HEK293 (cell line): ENCODE data around the gene TRAPPC10.

ENCODE experiments used
- TF ChIP-seq, protein P1 (sequence below): fragments of 450-650 bp; formaldehyde crosslinking; IDR thresholded peaks from 2 replicates; pipeline ENCODE4 v1.5.1; 2016; ENCODE audit warnings: missing biosample characterization, missing genetic modification characterization, low read depth
- TF ChIP-seq, protein P2 (sequence below): fragments of 450-650 bp; formaldehyde crosslinking; IDR thresholded peaks from 2 replicates; pipeline ENCODE4 v1.5.1; 2017; ENCODE audit warnings: missing biosample characterization, missing genetic modification characterization

DNA sequence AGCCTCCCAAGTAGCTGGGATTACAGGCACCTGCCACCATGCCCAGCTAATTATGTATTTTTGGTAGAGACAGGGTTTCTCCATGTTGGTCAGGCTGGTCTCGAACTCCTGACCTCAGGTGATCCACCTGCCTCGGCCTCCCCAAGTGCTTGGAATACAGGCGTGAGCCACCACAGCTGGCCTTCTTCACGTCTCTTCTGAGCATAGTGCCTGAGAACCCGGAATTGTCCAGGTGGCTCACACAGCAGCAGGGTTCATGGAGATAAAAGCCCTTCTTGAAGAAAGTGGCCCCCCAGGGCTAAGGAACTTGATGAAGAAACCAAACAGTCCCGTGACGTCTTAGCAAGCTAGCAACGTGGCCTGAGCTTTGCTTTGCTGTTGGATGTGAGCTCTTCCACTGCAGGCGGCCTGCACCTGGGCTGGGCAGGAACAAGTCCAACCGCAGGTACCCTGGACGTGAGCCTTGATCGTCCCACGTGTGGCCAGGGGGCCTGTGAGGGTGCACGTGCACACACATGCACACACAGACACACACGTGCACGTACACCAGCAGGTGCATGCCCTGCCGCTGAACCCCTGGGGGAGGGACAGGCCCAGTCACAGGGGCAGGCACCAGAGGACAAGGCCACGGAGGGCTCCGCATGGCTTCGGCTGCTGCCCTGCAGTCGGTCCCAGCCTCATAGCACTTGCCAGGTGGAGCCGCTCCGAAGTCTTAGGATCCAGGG, 23.4 kb upstream of the TRAPPC10 start:
- TF ChIP-seq, protein P1, sequence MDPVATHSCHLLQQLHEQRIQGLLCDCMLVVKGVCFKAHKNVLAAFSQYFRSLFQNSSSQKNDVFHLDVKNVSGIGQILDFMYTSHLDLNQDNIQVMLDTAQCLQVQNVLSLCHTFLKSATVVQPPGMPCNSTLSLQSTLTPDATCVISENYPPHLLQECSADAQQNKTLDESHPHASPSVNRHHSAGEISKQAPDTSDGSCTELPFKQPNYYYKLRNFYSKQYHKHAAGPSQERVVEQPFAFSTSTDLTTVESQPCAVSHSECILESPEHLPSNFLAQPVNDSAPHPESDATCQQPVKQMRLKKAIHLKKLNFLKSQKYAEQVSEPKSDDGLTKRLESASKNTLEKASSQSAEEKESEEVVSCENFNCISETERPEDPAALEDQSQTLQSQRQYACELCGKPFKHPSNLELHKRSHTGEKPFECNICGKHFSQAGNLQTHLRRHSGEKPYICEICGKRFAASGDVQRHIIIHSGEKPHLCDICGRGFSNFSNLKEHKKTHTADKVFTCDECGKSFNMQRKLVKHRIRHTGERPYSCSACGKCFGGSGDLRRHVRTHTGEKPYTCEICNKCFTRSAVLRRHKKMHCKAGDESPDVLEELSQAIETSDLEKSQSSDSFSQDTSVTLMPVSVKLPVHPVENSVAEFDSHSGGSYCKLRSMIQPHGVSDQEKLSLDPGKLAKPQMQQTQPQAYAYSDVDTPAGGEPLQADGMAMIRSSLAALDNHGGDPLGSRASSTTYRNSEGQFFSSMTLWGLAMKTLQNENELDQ: no peak
- TF ChIP-seq, protein P2, sequence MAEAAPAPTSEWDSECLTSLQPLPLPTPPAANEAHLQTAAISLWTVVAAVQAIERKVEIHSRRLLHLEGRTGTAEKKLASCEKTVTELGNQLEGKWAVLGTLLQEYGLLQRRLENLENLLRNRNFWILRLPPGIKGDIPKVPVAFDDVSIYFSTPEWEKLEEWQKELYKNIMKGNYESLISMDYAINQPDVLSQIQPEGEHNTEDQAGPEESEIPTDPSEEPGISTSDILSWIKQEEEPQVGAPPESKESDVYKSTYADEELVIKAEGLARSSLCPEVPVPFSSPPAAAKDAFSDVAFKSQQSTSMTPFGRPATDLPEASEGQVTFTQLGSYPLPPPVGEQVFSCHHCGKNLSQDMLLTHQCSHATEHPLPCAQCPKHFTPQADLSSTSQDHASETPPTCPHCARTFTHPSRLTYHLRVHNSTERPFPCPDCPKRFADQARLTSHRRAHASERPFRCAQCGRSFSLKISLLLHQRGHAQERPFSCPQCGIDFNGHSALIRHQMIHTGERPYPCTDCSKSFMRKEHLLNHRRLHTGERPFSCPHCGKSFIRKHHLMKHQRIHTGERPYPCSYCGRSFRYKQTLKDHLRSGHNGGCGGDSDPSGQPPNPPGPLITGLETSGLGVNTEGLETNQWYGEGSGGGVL (tag by site-specific recombination): no peak
